Activated naive CD4-positive, alpha-beta T cell treated with anti-CD3 and anti-CD28 coated beads, Interleukin-2, amount 50 U/mL, for 72 hours (primary cell): Measurements from ENCODE around the gene ZFPM1. TPM values are rescaled to one million over a fixed set of nuclear protein-coding genes. Genes with fewer than 3 reads are reported as not detected.

Experiments
- ATAC-seq, 2 donors: fragments of 150-1000 bp; cut with Tn5 transposase; 2 replicates each; pipeline ENCODE4 v1.10.0; 2021; ENCODE audit warnings: mild to moderate bottlenecking in 2 of 2, moderate library complexity in 2 of 2
- DNase-seq, 2 donors: peaks; one replicate each; pipeline ENCODE4 v3.0.0; 2021 to 2022; ENCODE audit warnings: low spot score in 2 of 2
- H3K27ac Mint-ChIP-seq, 2 donors: one replicate each; pipeline ENCODE4 v1.8.0; 2022; ENCODE audit warnings: mild to moderate bottlenecking in 2 of 2, mixed read lengths in 2 of 2
- H3K36me3 Mint-ChIP-seq, 2 donors: one replicate each; pipeline ENCODE4 v1.8.0; 2022; ENCODE audit warnings: mixed read lengths in 2 of 2
- H3K9me3 Mint-ChIP-seq, 2 donors: one replicate each; pipeline ENCODE4 v1.8.0; 2022; ENCODE audit warnings: mixed read lengths in 2 of 2
- total RNA-seq, 2 donors: library from RNA; stranded (reverse); gene quantifications; one replicate each; pipeline ENCODE4 v1.2.3, GENCODE V29; 2022

Gene ZFPM1
- total RNA-seq, 2 donors from 2014 or later = 15.5 to 25.1 TPM

DNA sequence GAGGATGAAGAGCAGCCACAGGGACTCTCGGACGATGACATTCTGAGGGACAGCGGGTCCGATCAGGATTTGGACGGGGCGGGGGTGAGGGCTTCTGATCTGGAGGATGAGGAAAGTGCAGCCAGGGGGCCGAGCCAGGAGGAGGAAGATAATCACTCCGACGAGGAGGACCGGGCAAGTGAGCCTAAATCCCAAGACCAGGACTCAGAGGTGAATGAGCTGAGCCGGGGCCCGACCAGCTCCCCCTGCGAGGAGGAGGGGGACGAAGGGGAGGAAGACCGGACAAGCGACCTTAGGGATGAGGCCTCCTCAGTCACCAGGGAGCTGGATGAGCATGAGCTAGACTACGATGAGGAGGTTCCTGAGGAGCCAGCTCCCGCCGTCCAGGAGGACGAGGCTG lies 124.1 kb downstream of the ZFPM1 start:
- no peak for DNase-seq
- ATAC-seq = no peak
- H3K27ac Mint-ChIP-seq = peak overlapping the region; percentile 35 to 62
- H3K36me3 Mint-ChIP-seq = peaks cover 7 to 10% of the 10 kb centered on the region in 2 donors
- H3K9me3 Mint-ChIP-seq = no peaks in the 10 kb centered on the region

DNA sequence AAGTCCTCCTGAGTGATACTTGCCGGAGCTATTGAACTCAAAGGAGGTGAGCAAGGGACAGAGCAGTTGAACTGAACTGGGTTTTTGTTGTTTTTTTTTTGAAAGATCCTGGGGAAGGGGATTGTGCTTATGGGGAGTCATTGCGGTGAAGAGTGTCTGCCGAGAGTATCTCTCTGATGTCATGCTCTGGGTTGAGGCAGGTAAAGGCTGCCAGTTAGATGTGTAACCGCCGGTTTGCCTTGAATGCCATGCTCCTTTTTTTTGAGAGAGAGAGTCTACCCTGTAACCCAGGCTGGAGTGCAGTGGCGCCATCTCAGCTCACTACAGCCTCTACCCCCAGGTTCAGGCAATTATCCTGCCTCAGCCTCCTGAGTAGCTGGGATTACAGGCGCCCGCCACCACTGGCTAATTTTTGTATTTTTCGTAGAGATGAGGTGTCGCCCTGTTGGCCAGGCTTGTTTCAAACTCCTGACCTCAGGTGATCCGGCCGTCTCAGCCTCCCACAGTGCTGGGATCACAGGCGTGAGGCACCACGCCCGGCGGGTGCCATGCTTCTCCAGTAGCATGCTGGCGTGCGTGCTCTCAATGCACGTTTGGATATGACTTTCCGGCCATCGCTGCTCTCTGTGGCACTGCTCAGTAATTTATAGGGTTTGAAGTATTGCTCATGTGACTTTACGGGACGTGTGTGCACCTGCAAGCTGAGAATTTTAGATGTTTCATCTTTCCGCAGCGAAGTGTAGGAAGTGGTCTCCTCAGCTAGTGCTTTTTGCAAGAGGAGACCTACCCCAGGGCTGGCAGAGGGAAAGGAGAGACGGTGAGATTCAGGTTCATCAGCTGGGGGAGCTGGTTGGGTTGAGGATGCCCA lies 125.6 kb downstream of the ZFPM1 start:
- H3K27ac Mint-ChIP-seq = peak overlapping the region; percentile 35 to 62
- peaks cover 7% of the 10 kb centered on the region in 2 donors for H3K36me3 Mint-ChIP-seq
- H3K9me3 Mint-ChIP-seq = no peaks in the 10 kb centered on the region
- no peak for DNase-seq
- peak; percentile 61 to 86 for ATAC-seq

DNA sequence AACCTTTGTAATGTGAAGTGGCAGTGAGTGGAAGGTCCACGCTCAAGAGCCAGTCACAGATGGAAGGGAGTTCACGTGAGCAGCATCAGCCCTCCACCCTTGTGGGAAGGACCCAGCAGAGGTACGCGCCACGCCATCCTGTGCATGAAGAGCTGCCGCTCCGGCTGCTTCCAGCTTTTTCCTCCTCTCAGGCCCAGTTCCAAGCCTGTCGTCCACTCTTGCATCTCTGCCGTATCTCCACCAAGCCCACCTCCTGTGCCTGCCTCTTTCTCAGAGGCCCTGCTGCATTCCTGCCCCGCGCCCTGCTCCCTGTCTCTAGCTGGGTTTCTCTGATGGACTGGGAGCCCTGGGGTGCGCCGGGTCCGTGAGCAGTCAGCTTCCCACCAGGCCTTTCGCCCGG lies 127.3 kb downstream of the ZFPM1 start:
- Mint-ChIP-seq H3K36me3 (peaks cover 7% of the 10 kb centered on the region in 2 donors), H3K9me3 (no peaks in the 10 kb centered on the region), H3K27ac (peak overlapping the region; percentile 14 to 65)
- DNase-seq (no peak), ATAC-seq (no peak)

DNA sequence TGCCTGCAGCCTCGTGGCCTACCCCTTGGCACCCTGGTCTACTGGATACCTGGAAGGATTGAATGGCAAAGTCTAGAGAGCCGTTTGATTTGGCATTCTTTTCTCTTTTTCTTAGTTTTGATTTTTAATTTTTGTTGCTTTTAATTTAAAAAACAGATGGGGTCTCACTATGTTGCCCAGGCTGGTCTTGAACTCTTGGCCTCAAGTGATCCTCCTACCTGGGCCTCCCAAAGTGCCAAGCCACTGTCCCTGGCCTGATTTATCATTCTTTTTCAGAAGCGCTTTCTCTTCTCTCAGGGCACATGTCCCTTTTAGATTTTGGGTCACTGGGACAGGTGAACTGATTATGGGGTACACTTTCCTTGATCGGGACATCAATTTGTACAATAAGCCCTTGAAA lies 128.0 kb downstream of the ZFPM1 start:
- Mint-ChIP-seq H3K27ac (peak overlapping the region; percentile 14 to 36), H3K36me3 (peaks cover 7% of the 10 kb centered on the region in 2 donors)

DNA sequence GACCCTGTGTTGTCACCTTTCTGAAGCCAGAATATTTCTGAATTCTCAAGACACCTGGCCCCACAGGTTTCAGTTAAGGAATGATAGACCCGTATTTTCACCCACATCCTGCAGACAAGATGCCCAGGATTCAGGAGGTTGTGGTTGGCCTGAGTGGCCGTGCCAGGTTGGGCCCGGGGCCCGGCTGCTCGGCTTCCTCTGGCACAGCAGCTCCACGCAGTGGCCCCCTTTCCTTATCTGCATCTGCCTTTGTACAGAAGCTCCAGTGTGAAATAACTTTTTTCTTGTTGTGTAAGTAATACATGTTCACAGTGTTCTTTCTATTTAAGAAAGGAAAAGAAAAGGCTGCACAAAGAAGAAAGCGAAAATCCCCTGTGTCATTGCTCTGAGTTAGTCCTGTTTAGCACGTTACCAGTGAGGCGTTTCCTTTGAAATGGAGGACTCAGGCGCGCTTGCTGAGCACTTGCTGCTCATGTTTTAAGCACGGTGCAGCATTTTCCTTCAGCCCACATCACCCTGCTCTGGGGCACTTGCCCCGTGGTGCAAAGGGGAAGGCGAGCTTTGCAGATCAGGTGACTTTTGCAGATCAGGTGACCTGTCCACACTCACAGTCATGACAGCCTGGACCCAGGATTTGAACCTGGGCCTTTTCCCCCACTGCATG lies 130.0 kb downstream of the ZFPM1 start:
- Mint-ChIP-seq H3K9me3 (no peaks in the 10 kb centered on the region), H3K27ac (peak overlapping the region in 1 of 2 donors; percentile 55), H3K36me3 (peaks cover 7 to 11% of the 10 kb centered on the region in 2 donors)
- ATAC-seq (no peak), DNase-seq (no peak)

More for the DNA sequence above, 128.0 kb downstream of the ZFPM1 start:
- DNase-seq = no peak
- no peak for ATAC-seq
- H3K9me3 Mint-ChIP-seq = no peaks in the 10 kb centered on the region

DNA sequence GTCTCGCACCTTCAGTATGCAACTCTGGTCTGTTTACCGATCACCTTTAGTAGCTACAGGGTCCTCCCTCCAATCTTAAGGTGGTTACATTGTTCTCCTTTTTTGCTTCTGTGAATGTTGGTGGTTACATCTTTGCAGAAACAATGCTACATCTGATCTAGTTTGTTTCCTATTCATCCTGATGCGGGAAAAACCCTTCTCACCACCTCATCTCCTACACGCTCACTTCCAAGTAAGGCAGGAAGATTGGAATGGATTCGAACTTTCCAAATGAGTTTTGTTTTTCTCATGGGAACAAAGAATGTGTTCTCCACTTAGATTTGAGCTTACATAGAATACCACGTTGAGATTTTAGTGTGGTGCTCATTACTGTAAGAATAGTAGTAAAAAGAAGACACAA lies 131.6 kb downstream of the ZFPM1 start:
- no peaks in the 10 kb centered on the region for H3K9me3 Mint-ChIP-seq
- ATAC-seq (no peak), DNase-seq (no peak)
- H3K27ac Mint-ChIP-seq = peak overlapping the region in 1 of 2 donors; percentile 76
- H3K36me3 Mint-ChIP-seq = peaks cover 8 to 15% of the 10 kb centered on the region in 2 donors

DNA sequence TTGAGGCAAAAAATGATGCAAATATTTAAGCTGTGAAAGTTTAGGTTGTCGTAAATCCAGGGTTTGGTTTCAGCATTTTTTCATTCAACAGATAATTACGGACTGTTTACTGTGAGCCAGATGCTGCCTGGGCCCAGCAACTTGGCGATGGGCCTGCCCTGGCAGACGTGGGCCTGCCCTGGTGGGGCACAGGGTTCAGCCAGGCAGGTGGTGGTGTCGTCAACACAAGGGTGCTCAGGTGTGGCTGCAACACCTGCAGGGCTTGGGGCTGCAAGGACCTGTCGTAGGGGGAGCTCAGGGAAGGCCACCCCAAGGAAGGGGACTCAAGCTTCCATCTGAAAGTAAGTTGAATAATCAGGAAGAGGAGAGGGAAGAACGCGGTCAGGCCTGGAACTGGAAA lies 132.2 kb downstream of the ZFPM1 start:
- peak overlapping the region; percentile 55 to 76 for H3K27ac Mint-ChIP-seq
- H3K9me3 Mint-ChIP-seq = no peaks in the 10 kb centered on the region
- peaks cover 14 to 15% of the 10 kb centered on the region in 2 donors for H3K36me3 Mint-ChIP-seq
- ATAC-seq (no peak), DNase-seq (no peak)

DNA sequence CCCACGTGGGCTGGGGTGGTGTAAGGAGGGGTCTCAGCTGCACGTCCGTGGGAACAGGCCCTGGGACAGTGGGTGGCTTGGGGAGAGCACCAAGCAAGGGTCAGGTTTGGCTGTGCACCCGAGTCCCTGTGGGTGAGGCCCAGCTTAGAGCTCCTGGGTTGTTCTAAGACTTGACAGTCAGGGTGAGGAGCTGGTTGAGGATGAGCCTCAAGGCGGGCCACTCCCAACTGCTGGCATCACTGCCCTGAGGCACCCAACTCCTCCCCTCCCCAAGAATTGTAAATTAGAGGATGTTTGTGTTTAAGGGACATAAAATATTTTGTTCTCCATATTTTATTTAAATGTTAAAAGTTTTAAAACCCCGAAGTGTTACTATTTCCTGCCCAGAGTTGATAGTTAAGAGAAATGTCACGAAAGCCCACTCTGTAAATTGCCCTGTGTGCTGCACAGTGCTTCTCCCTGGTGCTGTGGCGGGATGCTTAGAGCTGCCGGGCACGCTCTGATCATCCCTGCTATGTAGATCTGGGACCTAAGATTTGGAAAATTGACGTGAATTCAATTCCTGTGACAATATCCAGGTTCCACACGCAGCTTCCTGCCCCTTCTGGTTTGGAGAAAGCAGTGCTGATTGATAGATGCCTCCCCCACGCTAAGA lies 133.0 kb downstream of the ZFPM1 start:
- DNase-seq (no peak), ATAC-seq (no peak)
- Mint-ChIP-seq H3K36me3 (peaks cover 14 to 15% of the 10 kb centered on the region in 2 donors), H3K9me3 (no peaks in the 10 kb centered on the region), H3K27ac (peak overlapping the region; percentile 55 to 77)

Other genes with a start within 250 kb of the ZFPM1 start
- under 1 TPM; 0.07 to 0.54 TPM for gene ZNF469, start 70.3 kb upstream of the ZFPM1 start, total RNA-seq
- 10 to 100 TPM; 70.3 to 71.9 TPM for gene ZC3H18, start 117.1 kb downstream of the ZFPM1 start, total RNA-seq
- gene IL17C, start 185.3 kb downstream of the ZFPM1 start, total RNA-seq = not detected
- gene CYBA, start 197.8 kb downstream of the ZFPM1 start, total RNA-seq = 100 to 1,000 TPM; 112 to 267 TPM
- gene MVD, start 209.8 kb downstream of the ZFPM1 start, total RNA-seq = 10 to 100 TPM; 91.6 to 96.1 TPM
- 1 to 10 TPM; 5.4 to 6.4 TPM for gene SNAI3, start 233.2 kb downstream of the ZFPM1 start, total RNA-seq